HG02610 (cell line): ENCODE measurements around the gene NDUFB5.
"Not testable (repeated sequence)": the region's sequence is repeated elsewhere in the genome, so short reads cannot be mapped to it uniquely, and the experiment has no call there.

Experiments
- ATAC-seq: cut with Tn5 transposase; IDR thresholded peaks from one replicate; pipeline ENCODE4 v1.9.1; 2021; ENCODE audit warnings: mild to moderate bottlenecking, moderate library complexity; ENCODE audit not compliant: unreplicated experiment

Gene NDUFB5

GRCh38 chr3:179630753-179631451, 26.3 kb downstream of the NDUFB5 start:
- ATAC-seq: no peak

- no peak for ATAC-seq
These were observed 35.9 kb downstream of the NDUFB5 start for GRCh38 chr3:179640469-179640868.

GRCh38 chr3:179642871-179643270, 38.3 kb downstream of the NDUFB5 start:
- no peak for ATAC-seq

- not testable (repeated sequence) for ATAC-seq
These were observed 39.2 kb downstream of the NDUFB5 start for GRCh38 chr3:179643837-179644236.

GRCh38 chr3:179646177-179646576, 41.6 kb downstream of the NDUFB5 start:
- no peak for ATAC-seq

- no peak for ATAC-seq
These were observed 47.3 kb downstream of the NDUFB5 start for GRCh38 chr3:179651687-179652446.

GRCh38 chr3:179652447-179653095, 48.0 kb downstream of the NDUFB5 start, which contains the start of gene USP13:
TSS of gene USP13 (plus strand) at chr3:179653040. CDS start at chr3:179653226, 186 bp downstream.
- peak; percentile 63 for ATAC-seq

- peak; percentile 66 for ATAC-seq
These were observed 48.7 kb downstream of the NDUFB5 start for GRCh38 chr3:179653096-179653797.

GRCh38 chr3:179655236-179655635, 50.6 kb downstream of the NDUFB5 start:
- ATAC-seq: no peak

GRCh38 chr3:179658606-179659005, 54.0 kb downstream of the NDUFB5 start:
- ATAC-seq: no peak

GRCh38 chr3:179660872-179661271, 56.3 kb downstream of the NDUFB5 start:
- ATAC-seq: no peak

- no peak for ATAC-seq
These were observed 57.2 kb downstream of the NDUFB5 start for GRCh38 chr3:179661777-179662176.

- ATAC-seq: no peak
These were observed 58.5 kb downstream of the NDUFB5 start for GRCh38 chr3:179663093-179663492.

- ATAC-seq: no peak
These were observed 61.4 kb downstream of the NDUFB5 start for GRCh38 chr3:179666030-179666429.

- ATAC-seq: no peak
These were observed 61.9 kb downstream of the NDUFB5 start for GRCh38 chr3:179666436-179667035.

GRCh38 chr3:179668429-179668828, 63.8 kb downstream of the NDUFB5 start:
- ATAC-seq: no peak

- no peak for ATAC-seq
These were observed 65.7 kb downstream of the NDUFB5 start for GRCh38 chr3:179670311-179670710.

GRCh38 chr3:179671309-179671708, 66.7 kb downstream of the NDUFB5 start:
- no peak for ATAC-seq

GRCh38 chr3:179671747-179672242, 67.2 kb downstream of the NDUFB5 start:
- no peak for ATAC-seq

GRCh38 chr3:179672918-179673317, 68.3 kb downstream of the NDUFB5 start:
- ATAC-seq: no peak
